ENCODE data around the gene FNBP1L. TPM values are rescaled to one million over a fixed set of nuclear protein-coding genes. Genes with fewer than 3 reads are reported as not detected.

Gene FNBP1L
- total RNA-seq, 1 experiment from 2014 or later: 72.7 TPM

DNA sequence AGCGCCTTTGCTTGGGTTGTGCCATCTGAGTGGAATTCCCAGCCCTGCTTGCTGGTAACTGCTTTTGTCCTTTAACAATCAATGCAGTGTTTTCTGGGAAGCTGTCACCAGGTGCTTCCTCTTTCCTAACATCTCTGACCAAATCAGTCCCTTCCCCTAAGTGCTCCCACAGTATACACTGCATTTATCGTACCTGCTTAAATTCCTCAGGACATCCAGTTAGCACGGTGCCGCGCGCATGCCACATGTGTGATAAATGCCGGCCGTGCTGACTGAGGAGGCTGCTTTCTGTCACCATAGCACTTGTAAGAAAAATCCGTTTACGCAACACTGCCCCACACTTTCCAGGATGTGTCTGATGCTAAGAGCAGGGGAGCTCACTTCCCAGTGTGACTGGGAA is 118.3 kb downstream of the FNBP1L start:
- no TSS peak for BruUV-seq (replicated peaks)
- TF ChIP-seq, protein P1, sequence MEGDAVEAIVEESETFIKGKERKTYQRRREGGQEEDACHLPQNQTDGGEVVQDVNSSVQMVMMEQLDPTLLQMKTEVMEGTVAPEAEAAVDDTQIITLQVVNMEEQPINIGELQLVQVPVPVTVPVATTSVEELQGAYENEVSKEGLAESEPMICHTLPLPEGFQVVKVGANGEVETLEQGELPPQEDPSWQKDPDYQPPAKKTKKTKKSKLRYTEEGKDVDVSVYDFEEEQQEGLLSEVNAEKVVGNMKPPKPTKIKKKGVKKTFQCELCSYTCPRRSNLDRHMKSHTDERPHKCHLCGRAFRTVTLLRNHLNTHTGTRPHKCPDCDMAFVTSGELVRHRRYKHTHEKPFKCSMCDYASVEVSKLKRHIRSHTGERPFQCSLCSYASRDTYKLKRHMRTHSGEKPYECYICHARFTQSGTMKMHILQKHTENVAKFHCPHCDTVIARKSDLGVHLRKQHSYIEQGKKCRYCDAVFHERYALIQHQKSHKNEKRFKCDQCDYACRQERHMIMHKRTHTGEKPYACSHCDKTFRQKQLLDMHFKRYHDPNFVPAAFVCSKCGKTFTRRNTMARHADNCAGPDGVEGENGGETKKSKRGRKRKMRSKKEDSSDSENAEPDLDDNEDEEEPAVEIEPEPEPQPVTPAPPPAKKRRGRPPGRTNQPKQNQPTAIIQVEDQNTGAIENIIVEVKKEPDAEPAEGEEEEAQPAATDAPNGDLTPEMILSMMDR (IDR thresholded peaks at IDR 0.05; ENCODE audit: unreplicated experiment): no peak
- H3K4me3 Mint-ChIP-seq (ENCODE audit: low read depth, unreplicated experiment): no peak overlapping the region
- H3K27ac Mint-ChIP-seq (ENCODE audit: unreplicated experiment): no peak overlapping the region
- CTCF ChIA-PET: no interaction called here
- peaks cover 23% of the 10 kb centered on the region for H3K4me1 Mint-ChIP-seq (ENCODE audit: low read depth, unreplicated experiment)
- H3K27me3 Mint-ChIP-seq (ENCODE audit: unreplicated experiment): no peaks in the 10 kb centered on the region
- H3K36me3 Mint-ChIP-seq (ENCODE audit: insufficient read depth, unreplicated experiment): peaks cover 49% of the 10 kb centered on the region
- intact Hi-C loops (cut with micrococcal nuclease; ENCODE audit: unreplicated experiment): no loop called here
- no peaks in the 10 kb centered on the region for H3K9me3 Mint-ChIP-seq (ENCODE audit: low read depth, unreplicated experiment)
- no peak for DNase-seq

DNA sequence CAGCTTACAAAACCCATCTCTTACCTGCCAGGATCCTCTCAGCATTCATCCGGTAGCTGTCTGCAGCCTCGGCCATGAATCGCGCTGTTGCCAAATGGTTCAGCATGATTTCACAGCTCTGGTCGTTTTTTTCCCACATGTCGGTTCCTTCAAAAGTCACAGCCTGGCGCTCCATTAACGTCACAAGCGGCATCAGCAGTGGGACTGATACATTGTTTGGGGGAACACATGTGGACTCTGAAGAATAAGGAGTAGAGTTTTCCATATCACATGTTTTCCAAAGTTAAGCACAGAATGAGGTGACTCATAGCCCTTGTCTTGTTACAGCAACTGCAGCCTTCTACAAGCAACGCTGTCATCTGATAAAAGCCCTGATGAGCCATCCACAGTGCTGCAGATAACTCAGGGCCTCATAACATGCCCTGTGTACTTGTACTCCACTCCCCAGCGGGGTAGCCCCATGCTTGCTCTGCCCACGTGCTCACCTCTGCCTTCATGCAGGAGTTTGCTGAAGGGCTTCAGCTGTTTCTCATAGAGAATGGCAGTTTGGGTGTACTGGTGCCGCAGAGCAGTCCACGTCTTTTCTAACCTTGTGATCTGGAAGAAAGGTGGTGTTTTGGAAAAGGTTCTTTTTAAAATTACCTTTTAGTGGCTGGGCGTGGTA is 119.5 kb downstream of the FNBP1L start:
- TF ChIP-seq, protein P1 (IDR thresholded peaks at IDR 0.05; ENCODE audit: unreplicated experiment): no peak
- DNase-seq: no peak
- no TSS peak for BruUV-seq (replicated peaks)
- Mint-ChIP-seq H3K4me1 (ENCODE audit: low read depth, unreplicated experiment) (peaks cover 23% of the 10 kb centered on the region), H3K4me3 (ENCODE audit: low read depth, unreplicated experiment) (no peak overlapping the region), H3K36me3 (ENCODE audit: insufficient read depth, unreplicated experiment) (peaks cover 60% of the 10 kb centered on the region), H3K27me3 (ENCODE audit: unreplicated experiment) (no peaks in the 10 kb centered on the region), H3K27ac (ENCODE audit: unreplicated experiment) (no peak overlapping the region), H3K9me3 (ENCODE audit: low read depth, unreplicated experiment) (no peaks in the 10 kb centered on the region)
- CTCF ChIA-PET: interaction anchor here (1.1 kb wide), 1 partner anchor 13 kb away, joined by 4 read pairs; no protein-coding TSS in a partner anchor
- intact Hi-C loops (cut with micrococcal nuclease; ENCODE audit: unreplicated experiment): no loop called here

DNA sequence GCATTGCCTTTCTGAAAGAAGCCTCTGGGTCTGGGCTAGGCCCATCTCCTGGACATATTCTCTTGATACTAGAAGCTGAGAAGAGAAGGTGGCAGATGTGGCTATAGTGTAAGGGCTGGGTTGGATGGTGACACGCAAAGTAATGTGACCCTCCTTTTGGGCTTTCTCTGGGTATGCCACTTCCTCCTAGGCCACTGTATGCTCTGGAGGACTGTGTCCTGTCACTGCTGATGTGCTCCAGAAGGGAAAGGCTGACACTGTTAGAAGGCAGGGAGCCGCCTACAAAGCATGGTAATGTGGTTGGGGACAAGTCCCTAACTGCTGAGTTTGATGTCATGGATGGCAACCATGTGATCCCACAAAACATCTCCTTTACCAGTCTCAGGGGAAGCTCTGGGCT is 121.6 kb downstream of the FNBP1L start:
- peaks cover 57% of the 10 kb centered on the region for H3K36me3 Mint-ChIP-seq (ENCODE audit: insufficient read depth, unreplicated experiment)
- no TSS peak for BruUV-seq (replicated peaks)
- no peaks in the 10 kb centered on the region for H3K9me3 Mint-ChIP-seq (ENCODE audit: low read depth, unreplicated experiment)
- no peak overlapping the region for H3K4me3 Mint-ChIP-seq (ENCODE audit: low read depth, unreplicated experiment)
- peaks cover 32% of the 10 kb centered on the region for H3K4me1 Mint-ChIP-seq (ENCODE audit: low read depth, unreplicated experiment)
- TF ChIP-seq, protein P1 (IDR thresholded peaks at IDR 0.05; ENCODE audit: unreplicated experiment): no peak
- H3K27me3 Mint-ChIP-seq (ENCODE audit: unreplicated experiment): no peaks in the 10 kb centered on the region
- DNase-seq: no peak
- H3K27ac Mint-ChIP-seq (ENCODE audit: unreplicated experiment): no peak overlapping the region
- CTCF ChIA-PET: no interaction called here
- intact Hi-C loops (cut with micrococcal nuclease; ENCODE audit: unreplicated experiment): no loop called here

DNA sequence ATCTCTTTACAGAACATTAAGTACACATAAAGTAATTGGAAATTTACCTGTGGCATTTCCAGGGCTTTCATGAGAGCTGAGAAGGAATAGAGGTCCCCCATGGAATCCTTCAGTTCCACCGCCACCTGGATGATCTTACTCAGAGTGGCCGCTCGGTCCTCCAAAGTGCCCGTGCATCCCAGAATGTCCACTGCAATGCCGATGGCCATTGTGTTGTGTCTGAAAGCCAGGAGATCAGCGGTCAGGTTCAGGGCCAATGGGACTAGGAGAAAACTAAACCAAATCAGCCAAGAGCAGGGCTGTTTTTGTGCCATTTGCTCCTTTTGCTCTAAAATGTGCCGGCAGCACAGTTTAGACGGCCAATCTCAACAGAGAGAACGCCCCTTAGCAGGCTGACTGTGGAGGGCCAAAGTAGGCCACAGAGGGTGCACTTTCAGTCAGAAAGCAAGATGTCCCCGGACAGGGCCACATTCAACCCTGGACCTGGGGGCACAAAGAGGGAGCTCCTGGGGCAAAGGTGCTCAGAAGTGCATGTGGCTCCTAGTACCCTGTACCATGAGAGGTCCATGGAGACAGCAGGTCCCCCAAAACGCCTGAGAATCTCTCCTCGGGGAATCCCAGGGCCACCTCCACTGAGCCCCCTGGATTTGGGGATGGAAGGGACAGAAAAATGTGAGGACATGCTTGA is 123.8 kb downstream of the FNBP1L start:
- intact Hi-C loops (cut with micrococcal nuclease; ENCODE audit: unreplicated experiment): no loop called here
- H3K9me3 Mint-ChIP-seq (ENCODE audit: low read depth, unreplicated experiment): no peaks in the 10 kb centered on the region
- H3K36me3 Mint-ChIP-seq (ENCODE audit: insufficient read depth, unreplicated experiment): peaks cover 63% of the 10 kb centered on the region
- no peaks in the 10 kb centered on the region for H3K27me3 Mint-ChIP-seq (ENCODE audit: unreplicated experiment)
- no TSS peak for BruUV-seq (replicated peaks)
- peaks cover 24% of the 10 kb centered on the region for H3K4me1 Mint-ChIP-seq (ENCODE audit: low read depth, unreplicated experiment)
- no peak overlapping the region for H3K4me3 Mint-ChIP-seq (ENCODE audit: low read depth, unreplicated experiment)
- TF ChIP-seq, protein P1 (IDR thresholded peaks at IDR 0.05; ENCODE audit: unreplicated experiment): no peak
- no peak for DNase-seq
- H3K27ac Mint-ChIP-seq (ENCODE audit: unreplicated experiment): no peak overlapping the region
- CTCF ChIA-PET: no interaction called here
